Bone marrow (tissue), 2 donors: ENCODE data around the gene KLHL33.

Experiments used
- DNase-seq, 2 donors: peaks; one replicate each; lab custom pipeline; 2025; lab: John Stamatoyannopoulos, UW

Gene KLHL33

DNA sequence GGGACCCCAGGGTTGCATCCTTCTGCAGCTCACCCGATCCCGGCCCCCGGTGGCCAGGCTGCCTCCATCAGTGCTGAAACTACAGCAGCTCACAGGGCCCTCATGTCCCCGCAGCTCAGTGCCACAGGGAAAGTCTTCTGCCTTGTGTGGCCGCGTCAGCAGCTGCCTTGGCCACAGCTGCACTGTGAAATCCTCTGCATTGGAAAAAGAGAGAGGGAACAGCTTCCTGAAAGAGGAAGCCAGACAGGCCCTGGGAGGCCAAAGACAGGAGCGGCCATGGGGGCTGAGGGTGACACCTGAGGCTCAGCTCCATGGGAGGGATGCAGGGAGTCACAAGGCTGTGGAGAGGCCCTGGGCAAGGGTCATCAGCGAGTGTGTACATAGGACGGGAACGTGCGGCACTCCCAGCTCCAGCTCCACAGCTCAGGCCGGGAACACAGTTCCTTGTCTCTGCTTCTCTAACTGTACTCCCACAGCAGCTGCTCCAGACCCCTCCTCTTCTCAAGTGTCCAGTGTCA is 59.8 kb downstream of the KLHL33 start:
- DNase-seq = no peak
